VCaP (cell line): ENCODE measurements around the gene AGPAT1.

Experiments
- H3K27ac ChIP-seq: fragments of 450-650 bp; 2 replicates; pipeline ENCODE4 v1.5.1; 2017
- TF ChIP-seq, protein P1 (sequence below): fragments of 450-650 bp; conservative IDR thresholded peaks from 2 replicates; pipeline ENCODE4 v1.5.1; 2017; ENCODE audit warnings: mild to moderate bottlenecking, moderate library complexity

AGPAT1 gene

DNA sequence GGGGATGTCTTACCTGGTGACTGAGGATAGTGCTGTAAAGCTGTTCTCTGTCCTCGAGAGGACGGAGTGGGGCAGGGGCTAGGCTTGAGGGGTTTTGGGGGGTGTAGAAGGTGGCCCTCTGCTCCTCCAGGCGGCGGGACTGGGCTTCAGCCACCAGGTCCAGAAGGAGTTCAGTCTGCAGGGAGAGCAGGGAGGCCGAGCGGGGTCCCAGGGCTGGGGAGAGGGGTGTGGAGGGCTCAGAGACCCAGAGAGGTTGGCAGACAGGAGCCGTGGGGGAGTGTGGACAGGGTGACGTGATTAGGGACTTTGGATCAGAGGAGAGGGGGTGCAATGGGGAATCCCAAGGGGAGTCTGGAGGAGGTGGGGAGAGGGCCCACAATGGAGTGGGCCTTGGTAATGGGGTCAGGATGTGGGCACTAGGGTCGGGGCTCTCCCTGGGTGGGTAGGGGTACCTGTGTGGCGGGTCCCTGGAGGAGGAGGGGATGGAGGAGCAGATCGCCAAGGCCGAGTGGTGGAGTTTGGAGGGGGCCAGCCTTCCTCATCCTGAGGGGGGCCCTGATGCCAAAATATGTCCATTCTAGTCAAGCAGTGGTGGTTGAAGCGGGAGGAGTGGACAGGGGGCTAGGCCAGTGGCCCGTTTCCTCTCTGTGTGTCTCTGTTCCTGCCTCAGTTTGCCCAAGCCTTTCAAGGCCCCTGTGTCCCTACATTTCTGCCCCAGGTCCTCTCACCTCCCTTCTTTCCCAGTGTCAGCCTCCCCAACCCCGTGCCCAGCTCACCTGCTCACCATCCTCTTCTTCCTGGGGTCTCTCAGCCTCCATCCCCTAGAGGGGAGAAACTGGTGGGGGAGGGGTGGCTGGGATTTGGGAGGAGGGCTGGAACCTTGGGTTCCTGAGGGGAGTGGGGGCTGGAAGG is 16.1 kb upstream of the AGPAT1 start:
- TF ChIP-seq, protein P1, sequence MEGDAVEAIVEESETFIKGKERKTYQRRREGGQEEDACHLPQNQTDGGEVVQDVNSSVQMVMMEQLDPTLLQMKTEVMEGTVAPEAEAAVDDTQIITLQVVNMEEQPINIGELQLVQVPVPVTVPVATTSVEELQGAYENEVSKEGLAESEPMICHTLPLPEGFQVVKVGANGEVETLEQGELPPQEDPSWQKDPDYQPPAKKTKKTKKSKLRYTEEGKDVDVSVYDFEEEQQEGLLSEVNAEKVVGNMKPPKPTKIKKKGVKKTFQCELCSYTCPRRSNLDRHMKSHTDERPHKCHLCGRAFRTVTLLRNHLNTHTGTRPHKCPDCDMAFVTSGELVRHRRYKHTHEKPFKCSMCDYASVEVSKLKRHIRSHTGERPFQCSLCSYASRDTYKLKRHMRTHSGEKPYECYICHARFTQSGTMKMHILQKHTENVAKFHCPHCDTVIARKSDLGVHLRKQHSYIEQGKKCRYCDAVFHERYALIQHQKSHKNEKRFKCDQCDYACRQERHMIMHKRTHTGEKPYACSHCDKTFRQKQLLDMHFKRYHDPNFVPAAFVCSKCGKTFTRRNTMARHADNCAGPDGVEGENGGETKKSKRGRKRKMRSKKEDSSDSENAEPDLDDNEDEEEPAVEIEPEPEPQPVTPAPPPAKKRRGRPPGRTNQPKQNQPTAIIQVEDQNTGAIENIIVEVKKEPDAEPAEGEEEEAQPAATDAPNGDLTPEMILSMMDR: no peak
- no peak overlapping the region; the same call in 1 of the 2 replicates for H3K27ac ChIP-seq

GRCh38 chr6:32190911-32191677 is 15.2 kb upstream of the AGPAT1 start:
- peak overlapping the region; percentile 83 for H3K27ac ChIP-seq
- TF ChIP-seq, protein P1: no peak

DNA sequence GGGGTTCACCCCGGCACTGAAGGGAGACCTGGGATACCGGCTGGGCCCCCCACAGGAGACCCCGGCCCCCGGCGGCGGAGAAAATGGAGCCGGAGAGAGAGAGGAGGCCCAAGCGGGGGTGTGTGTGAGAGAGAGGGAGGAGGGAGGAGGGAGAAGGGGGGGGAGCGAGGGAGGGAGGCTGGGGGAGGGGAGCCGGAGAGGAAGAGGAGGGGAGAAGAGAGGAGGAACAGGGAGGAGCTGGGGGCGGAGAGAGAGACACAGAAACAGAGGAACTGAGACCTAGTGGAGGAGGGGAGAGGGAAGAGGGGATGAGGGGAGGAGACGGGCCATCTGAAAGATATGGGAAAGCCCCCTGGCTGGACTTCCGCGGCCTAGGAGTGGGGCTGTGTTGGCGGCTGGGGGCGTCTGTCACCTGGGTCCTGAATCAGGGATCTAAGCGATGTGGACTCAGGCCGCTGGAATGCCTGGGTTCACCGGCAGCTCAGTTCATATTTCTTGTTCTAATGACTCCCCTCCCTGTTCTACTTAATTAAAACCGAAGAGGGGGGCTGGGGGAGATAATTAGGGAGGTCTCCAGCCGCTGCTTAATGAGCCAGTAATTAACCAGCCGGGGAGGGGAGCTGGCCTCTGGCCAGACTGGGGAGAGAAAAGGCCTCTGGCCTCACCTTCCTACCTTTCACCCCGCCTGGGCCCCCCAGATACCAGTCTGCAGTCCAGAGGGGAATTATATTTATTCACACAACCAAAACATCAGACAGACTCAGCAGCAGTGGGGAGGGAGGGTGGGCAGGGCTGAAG is 14.4 kb upstream of the AGPAT1 start, which contains the start of gene PBX2:
PBX2 (minus strand) TSS at position 149 of the 798 bp plus-strand sequence. CDS start 287 bp downstream, outside the sequence.
- TF ChIP-seq, protein P1: no peak
- H3K27ac ChIP-seq: peak within 1 kb of the TSS; percentile 83

GRCh38 chr6:32189742-32190053 is 13.8 kb upstream of the AGPAT1 start:
- peak overlapping the region; percentile 83 for H3K27ac ChIP-seq

DNA sequence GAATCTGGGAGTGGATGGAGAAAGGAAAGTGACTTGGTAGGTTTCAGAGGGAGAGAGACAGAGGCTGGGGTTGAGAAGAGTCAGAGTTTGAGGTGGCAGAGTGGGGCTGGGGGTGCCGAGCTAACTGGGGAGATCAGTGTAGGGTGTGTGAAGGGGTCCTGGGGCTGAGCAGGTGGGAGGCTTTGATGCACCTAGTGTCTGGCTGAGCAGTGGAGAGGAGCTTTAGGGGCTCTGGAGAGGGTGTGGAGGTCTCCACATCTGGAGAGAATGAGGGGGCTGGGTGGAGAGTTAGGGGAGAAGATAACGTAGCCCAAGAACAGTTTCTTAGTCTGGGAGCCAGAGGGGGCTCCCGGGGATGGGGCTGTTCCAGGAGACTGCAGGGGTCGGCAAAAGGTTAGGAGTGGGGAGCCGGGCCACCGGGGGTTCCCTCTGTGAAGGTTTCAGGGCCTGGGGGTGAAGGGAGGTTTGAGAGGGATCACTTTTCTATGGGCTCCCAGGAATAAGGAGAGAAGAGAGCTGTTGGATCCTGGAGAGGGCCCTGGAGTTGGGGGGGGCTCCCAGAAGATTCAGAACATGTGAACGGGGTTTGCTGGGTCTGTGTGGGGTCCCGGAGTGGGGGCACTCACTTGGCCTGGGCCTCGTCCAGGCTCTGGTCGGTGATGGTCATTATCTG is 13.3 kb upstream of the AGPAT1 start:
- TF ChIP-seq, protein P1: no peak
- peak overlapping the region; percentile 83 for H3K27ac ChIP-seq

More at GRCh38 chr6:32189742-32190053, 13.8 kb upstream of the AGPAT1 start:
- TF ChIP-seq, protein P1: no peak

GRCh38 chr6:32188381-32189068 is 12.6 kb upstream of the AGPAT1 start:
- TF ChIP-seq, protein P1: no peak
- H3K27ac ChIP-seq: peak overlapping the region; percentile 83; the same call in 1 of the 2 replicates

DNA sequence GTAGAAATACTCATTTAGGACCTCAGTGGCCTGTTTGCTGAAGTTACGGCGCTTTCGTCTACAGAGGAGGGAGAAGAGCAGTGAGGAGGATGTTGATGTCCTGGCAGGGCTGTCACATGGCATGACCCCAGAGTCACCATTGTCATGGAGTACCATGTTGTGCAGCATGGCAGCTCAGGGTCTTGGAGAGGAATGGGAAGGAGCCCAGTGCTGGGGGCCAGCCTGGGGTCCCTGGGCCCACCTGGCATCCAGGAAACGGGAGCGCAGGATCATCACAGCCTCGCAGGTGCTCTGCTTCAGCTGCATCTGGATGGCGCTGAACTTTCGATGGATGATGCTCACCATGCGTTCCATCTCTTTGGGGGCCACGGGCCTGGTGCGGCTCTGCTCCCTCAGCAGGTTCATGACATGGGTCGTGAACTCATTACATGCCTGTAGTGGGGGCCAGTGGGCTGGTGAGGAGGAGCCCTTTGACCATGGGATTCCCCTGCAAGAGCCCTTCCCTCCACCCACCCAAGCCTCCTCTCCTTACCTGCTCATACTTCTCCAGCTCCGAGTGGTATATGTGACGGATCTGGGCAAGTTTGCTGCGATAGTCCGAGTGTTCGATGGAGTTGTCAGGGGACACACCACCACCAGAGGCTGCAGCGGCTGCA is 12.0 kb upstream of the AGPAT1 start:
- peak overlapping the region; percentile 83; the same call in 1 of the 2 replicates for H3K27ac ChIP-seq
